K562 (cell line): ENCODE data around the gene PCDHGA8. TPM values are rescaled to one million over a fixed set of nuclear protein-coding genes. Genes with fewer than 3 reads are reported as not detected.

ENCODE experiments used
- ATAC-seq: fragments of 200-7000 bp; cut with Tn5 transposase; 3 replicates; pipeline ENCODE4 v1.9.1; 2020; ENCODE audit warnings: moderate library complexity
- BruUV-seq: library from RNA; stranded (reverse); fragments of 400-500 nt; replicated peaks from 2 replicates; lab custom pipeline; 2021; lab: Mats Ljungman, UMichigan
- CTCF ChIA-PET: fragments of 300-600 bp; formaldehyde crosslinking; extraction: SDS; loops from one replicate; lab custom pipeline; 2021; ENCODE audit warnings: low intra/inter-chr PET ratio; lab: Yijun Ruan, JAX
- POLR2A ChIA-PET: fragments of 300-600, 350-650 bp; sonication (Branson Sonifier 250); formaldehyde crosslinking; extraction: SDS; loops from one replicate; lab custom pipeline; 2021; ENCODE audit warnings: antibody characterized with exemption, inconsistent platforms; lab: Yijun Ruan, JAX
- DNase-seq, 4 experiments: peaks; one replicate each; pipeline versions ENCODE4 v3.0.0 to v3.0.0-alpha.2; 2011 to 2018; ENCODE audit warnings: low spot score in 3 of 4, mixed read lengths in 3 of 4; ENCODE audit errors: extremely low read depth in 1 of 4
- FAIRE-seq: peaks from 2 replicates; lab custom pipeline; 2011; peaks lifted over from hg19 to GRCh38; lab: Jason Lieb, UNC
- H2AFZ ChIP-seq: 2 replicates; pipeline ENCODE4 v1.6.0; 2011; ENCODE audit warnings: low read depth, low read length, control low read depth, inconsistent platforms
- H3K27ac ChIP-seq: fragments of 200-600 bp; 3 replicates; pipeline ENCODE4 v1.8.0; 2011; ENCODE audit warnings: low read depth, mild to moderate bottlenecking, control low read depth, inconsistent platforms, low read length, moderate library complexity, mixed read lengths; ENCODE audit errors: extremely low read depth
- H3K27me3 ChIP-seq, 2 experiments: fragments of 300-600 bp in 1 of 2; 2 replicates in 1 of 2; 3 replicates in 1 of 2; pipeline versions ENCODE4 v1.6.0 to v1.8.0; 2011; ENCODE audit warnings: inconsistent platforms in 2 of 2, low read length in 2 of 2, mild to moderate bottlenecking in 1 of 2, mixed read lengths in 1 of 2, moderate library complexity in 1 of 2; ENCODE audit not compliant: control insufficient read depth in 2 of 2, insufficient read depth in 2 of 2
- H3K36me3 ChIP-seq: fragments of 300-600 bp; 3 replicates; pipeline ENCODE4 v1.8.0; 2011; ENCODE audit warnings: mild to moderate bottlenecking, low read length, inconsistent platforms; ENCODE audit not compliant: control insufficient read depth, insufficient read depth
- H3K4me1 ChIP-seq, 2 experiments: fragments of 200-600 bp in 1 of 2; replicated peaks in 1 of 2; 2 replicates in 1 of 2; 3 replicates in 1 of 2; pipeline versions ENCODE4 v1.5.1 to v1.8.0; 2011; ENCODE audit warnings: inconsistent platforms in 2 of 2, low read length in 2 of 2, mild to moderate bottlenecking in 1 of 2, mixed read lengths in 1 of 2, moderate library complexity in 1 of 2; ENCODE audit not compliant: control insufficient read depth in 2 of 2, insufficient read depth in 2 of 2
- H3K4me2 ChIP-seq: 2 replicates; pipeline ENCODE4 v1.6.1; 2011; ENCODE audit warnings: low read length, control low read depth, inconsistent platforms, mixed read lengths; ENCODE audit not compliant: insufficient read depth
- H3K4me3 ChIP-seq: fragments of 200-600 bp; sonication (generic), shearing (Covaris generic); 2 replicates; pipeline ENCODE4 v1.5.1; 2016; ENCODE audit warnings: control low read depth, inconsistent platforms
- H3K79me2 ChIP-seq: fragments of 200-600 bp; 3 replicates; pipeline ENCODE4 v1.8.0; 2011; ENCODE audit warnings: low read length, inconsistent platforms; ENCODE audit not compliant: control insufficient read depth, insufficient read depth
- H3K9ac ChIP-seq, 2 experiments: 2 replicates each; pipeline versions ENCODE4 v1.6.0 to v1.6.1; 2011; ENCODE audit warnings: low read depth in 2 of 2, low read length in 2 of 2, control low read depth in 1 of 2, inconsistent platforms in 1 of 2, mild to moderate bottlenecking in 1 of 2, mixed read lengths in 1 of 2; ENCODE audit not compliant: insufficient read depth in 1 of 2
- H3K9me1 ChIP-seq: one replicate; pipeline ENCODE4 v1.6.0; 2011; ENCODE audit warnings: inconsistent platforms, mild to moderate bottlenecking, low read length, moderate library complexity; ENCODE audit not compliant: control insufficient read depth, insufficient read depth
- H3K9me3 ChIP-seq: replicated peaks from 2 replicates; pipeline ENCODE4 v1.5.1; 2011; ENCODE audit warnings: low read depth, low read length, inconsistent platforms; ENCODE audit not compliant: control insufficient read depth, insufficient read depth
- H4K20me1 ChIP-seq: replicated peaks from 2 replicates; pipeline ENCODE4 v1.6.1; 2011; ENCODE audit warnings: low read length, inconsistent platforms, mixed read lengths; ENCODE audit not compliant: control insufficient read depth, insufficient read depth
- CREBBP ChIP-seq: IDR thresholded peaks from one replicate; pipeline ENCODE4 v1.6.1; 2012; ENCODE audit warnings: low read depth, mild to moderate bottlenecking, control low read depth, inconsistent platforms, low read length
- DMBX1 ChIP-seq: fragments of 250-450 bp; sonication (Bioruptor Pico); IDR thresholded peaks from 2 replicates; pipeline ENCODE4 v1.8.0; 2022; ENCODE audit warnings: inconsistent platforms, mild to moderate bottlenecking, moderate library complexity, borderline replicate concordance
- E2F6 ChIP-seq, 2 experiments: IDR thresholded peaks; 2 replicates each; pipeline ENCODE4 v1.6.1; 2011; ENCODE audit warnings: borderline replicate concordance in 1 of 2, control low read depth in 1 of 2, low read depth in 1 of 2, low read length in 1 of 2, mild to moderate bottlenecking in 1 of 2, mixed read lengths in 1 of 2, moderate library complexity in 1 of 2; ENCODE audit not compliant: insufficient read depth in 1 of 2, insufficient read length in 1 of 2, poor library complexity in 1 of 2, severe bottlenecking in 1 of 2; ENCODE audit errors: extremely low read depth in 1 of 2
- HMGN3 ChIP-seq: IDR thresholded peaks from 2 replicates; pipeline ENCODE4 v1.6.1; 2011; ENCODE audit warnings: borderline replicate concordance, low read depth, mild to moderate bottlenecking, mixed read lengths, low read length; ENCODE audit not compliant: insufficient read length; ENCODE audit errors: extremely low read depth
- MCM2 ChIP-seq: fragments of 450-650 bp; IDR thresholded peaks from 2 replicates; pipeline ENCODE4 v1.6.1; 2017; ENCODE audit warnings: low read depth, mild to moderate bottlenecking
- MTA2 ChIP-seq: fragments of 450-650 bp; IDR thresholded peaks from 2 replicates; pipeline ENCODE4 v1.6.1; 2016; ENCODE audit warnings: low read depth
- NFE2L1 ChIP-seq: fragments of 450-650 bp; IDR thresholded peaks from 2 replicates; pipeline ENCODE4 v1.6.1; 2016; ENCODE audit warnings: missing genetic modification characterization, low read depth, mild to moderate bottlenecking, missing compliant biosample characterization, moderate library complexity, borderline replicate concordance
- POLR2A ChIP-seq: fragments of 450-650 bp; conservative IDR thresholded peaks from 2 replicates; pipeline ENCODE4 v1.6.1; 2016
- SRSF1 ChIP-seq: fragments of 200-400 bp; formaldehyde crosslinking; IDR thresholded peaks from 2 replicates; pipeline ENCODE4 v1.6.1; 2017; ENCODE audit warnings: mild to moderate bottlenecking, low read depth, low read length, moderate library complexity
- TCF3 ChIP-seq: sonication (generic); formaldehyde crosslinking; IDR thresholded peaks from 2 replicates; pipeline ENCODE4 v1.4.0; 2020; ENCODE audit warnings: mild to moderate bottlenecking, missing genetic modification reagents
- YY1 ChIP-seq, 3 experiments: IDR thresholded peaks; 2 replicates each; pipeline ENCODE4 v1.6.1; 2011; ENCODE audit warnings: low read length in 2 of 3, mild to moderate bottlenecking in 2 of 3, moderate library complexity in 2 of 3, borderline replicate concordance in 1 of 3, control low read depth in 1 of 3, low read depth in 1 of 3; ENCODE audit not compliant: insufficient read depth in 3 of 3, insufficient replicate concordance in 2 of 3, control insufficient read depth in 1 of 3, insufficient read length in 1 of 3; ENCODE audit errors: extremely low read depth in 1 of 3
- ZNF12 ChIP-seq: sonication (generic); formaldehyde crosslinking; IDR thresholded peaks from 2 replicates; pipeline ENCODE4 v1.4.0; 2020; ENCODE audit warnings: mild to moderate bottlenecking, missing genetic modification reagents
- ZNF134 ChIP-seq: fragments of 250-450 bp; sonication (Bioruptor Pico); conservative IDR thresholded peaks from 2 replicates; pipeline ENCODE4 v1.4.0; 2020
- ZNF347 ChIP-seq: fragments of 450-650 bp; formaldehyde crosslinking; IDR thresholded peaks from 2 replicates; pipeline ENCODE4 v1.4.0; 2020; ENCODE audit warnings: low read depth, mild to moderate bottlenecking, moderate library complexity
- WGBS: fragments of 100-300 bp; shearing (Covaris generic); methylation state at CpG from one replicate; pipeline ENCODE4 v1.1.6; 2016; ENCODE audit warnings: low coverage, mixed read lengths; ENCODE audit not compliant: insufficient coverage; ENCODE audit errors: missing lambda C conversion rate; 5-methylcytosine and 5-hydroxymethylcytosine counted together
- in situ Hi-C: fragments of 300-500 bp; cut with MboI; formaldehyde crosslinking; loops from 4 replicates; pipeline ENCODE4 v1.15.0; 2018; ENCODE audit warnings: inconsistent platforms, mixed read lengths
- intact Hi-C: fragments of 100-400 bp; cut with micrococcal nuclease; formaldehyde crosslinking; loops from 2 replicates; pipeline ENCODE4 v1.14.2; 2022
- polyA plus RNA-seq, 8 experiments: library from polyadenylated mRNA; depleted of rRNA in 4 of 8; stranded (reverse) in 5 of 8; unstranded in 3 of 8; fragments of >200 nt; fragmentation: Nextera tagmentation in 2 of 8; fragmentation: Illumina TruSeq in 1 of 8; extraction: Ambion mirVana in 2 of 8; extraction: Trizol in 1 of 8; gene quantifications; 2 replicates each; pipeline versions ENCODE4 v1.2.1 to v1.2.3, GENCODE V29; 2011 to 2014; ENCODE audit warnings: inconsistent platforms in 1 of 8, missing spikeins in 1 of 8
- total RNA-seq, 7 experiments: library from RNA; depleted of rRNA in 6 of 7; stranded (reverse); fragments of >200 nt in 6 of 7; fragmentation: Illumina TruSeq in 2 of 7; extraction: Trizol in 2 of 7; gene quantifications; 2 replicates each; pipeline versions ENCODE4 v1.2.1 to v1.2.3, GENCODE V29; 2011 to 2021; ENCODE audit warnings: low replicate concordance in 1 of 7

The PCDHGA8 gene
- total and polyA plus RNA-seq, 9 of the 15 experiments (the other 6 are each of a cell fraction or from before 2014, with no cell fraction given), result 0.04 to 0.11 (median 0.07) TPM; not detected in 2

DNA sequence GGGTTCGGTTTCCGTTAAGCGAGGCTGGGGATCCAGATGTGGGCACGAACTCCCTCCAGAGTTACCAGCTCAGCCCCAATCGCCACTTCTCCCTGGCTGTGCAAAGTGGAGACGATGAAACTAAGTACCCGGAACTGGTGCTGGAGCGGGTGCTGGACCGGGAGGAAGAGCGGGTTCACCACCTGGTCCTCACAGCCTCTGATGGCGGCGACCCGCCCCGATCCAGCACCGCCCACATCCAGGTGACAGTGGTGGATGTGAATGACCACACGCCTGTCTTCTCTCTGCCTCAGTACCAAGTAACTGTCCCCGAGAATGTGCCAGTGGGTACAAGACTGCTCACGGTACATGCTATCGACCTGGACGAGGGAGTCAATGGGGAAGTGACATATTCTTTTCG is 9.1 kb upstream of the PCDHGA8 start:
- CTCF ChIA-PET, result interaction anchor here (0.9 kb wide), 1 partner anchor 180 kb away, joined by 5 read pairs; no protein-coding TSS in a partner anchor
- no peak for TF ChIP-seq YY1 (IDR thresholded peaks at IDR 0.05; ENCODE audit: borderline replicate concordance in 1 of 3, control insufficient read depth in 1 of 3, extremely low read depth in 1 of 3, insufficient read depth in 3 of 3, insufficient read length in 1 of 3, insufficient replicate concordance in 2 of 3, low read depth in 1 of 3, low read length in 2 of 3)
- TF ChIP-seq CREBBP, result no peak
- TF ChIP-seq SRSF1, result no peak
- no peak for TF ChIP-seq MTA2
- TF ChIP-seq E2F6 (IDR thresholded peaks at IDR 0.05; ENCODE audit: borderline replicate concordance in 1 of 2, extremely low read depth in 1 of 2, insufficient read depth in 1 of 2, insufficient read length in 1 of 2, low read depth in 1 of 2, low read length in 1 of 2, poor library complexity in 1 of 2, severe bottlenecking in 1 of 2), result no peak
- TF ChIP-seq ZNF347 (CRISPR knock-in tag), result no peak
- no peak for TF ChIP-seq DMBX1 (CRISPR knock-in tag)
- no peak for TF ChIP-seq HMGN3
- no peak for TF ChIP-seq NFE2L1 (tag)
- TF ChIP-seq MCM2, result no peak
- no peak for TF ChIP-seq POLR2A
- no peak for TF ChIP-seq TCF3 (CRISPR knock-in tag)
- TF ChIP-seq ZNF134, result no peak
- no peak for TF ChIP-seq ZNF12 (CRISPR knock-in tag)
- TF ChIP-seq, all 486 proteins: peak for 0
- H3K36me3 ChIP-seq, result no peaks in the 10 kb centered on the region
- ATAC-seq, result no peak; the same call in 2 of the 3 replicates
- FAIRE-seq, result no peak
- H3K9me3 ChIP-seq, result no peaks in the 10 kb centered on the region
- BruUV-seq, result no TSS peak
- H3K9me1 ChIP-seq, result no peaks in the 10 kb centered on the region
- in situ Hi-C loops, result no loop called here
- peak in 2 of 4 experiments; percentile 14 to 19 for DNase-seq
- WGBS, result 3% methylated on average over 20 of the region's 21 CpGs
- POLR2A ChIA-PET, result interaction anchor here (0.6 kb wide), 1 partner anchor 30 kb away, joined by 3 read pairs; no protein-coding TSS in a partner anchor
- H3K4me1 ChIP-seq, result peaks cover 0 to 9% of the 10 kb centered on the region in 2 experiments; a peak in 2 of 5 replicates
- H3K4me2 ChIP-seq, result peak overlapping the region; percentile 69; the same call in 1 of the 2 replicates
- intact Hi-C loops, result no loop called here
- peaks cover 9 to 28% of the 10 kb centered on the region in 2 experiments; a peak in 4 of 5 replicates for H3K27me3 ChIP-seq
- H3K27ac ChIP-seq, result no peak overlapping the region
- H3K79me2 ChIP-seq, result no peaks in the 10 kb centered on the region
- peak overlapping the region; percentile 67; the same call in 1 of the 2 replicates for H2AFZ ChIP-seq
- H3K9ac ChIP-seq, result no peak overlapping the region
- H3K4me3 ChIP-seq, result no peak overlapping the region
- no peaks in the 10 kb centered on the region for H4K20me1 ChIP-seq
